Esophagus squamous epithelium (tissue), 5 donors: ENCODE measurements around the gene EDEM2. TPM values are rescaled to one million over a fixed set of nuclear protein-coding genes. Genes with fewer than 3 reads are reported as not detected.
"Not testable (repeated sequence)": the region's sequence is repeated elsewhere in the genome, so short reads cannot be mapped to it uniquely, and the experiment has no call there.

ENCODE experiments used
- DNase-seq: peaks from one replicate; lab custom pipeline; 2025; lab: John Stamatoyannopoulos, UW
- H3K27ac ChIP-seq, 4 donors: fragments of 200-600 bp; sonication (generic); one replicate each; pipeline ENCODE4 v1.5.1; 2016 to 2019; ENCODE audit warnings: mild to moderate bottlenecking in 1 of 4
- H3K27me3 ChIP-seq, 4 donors: fragments of 200-600 bp; sonication (generic); 1 replicate in 3 of 4; 2 replicates in 1 of 4; pipeline versions ENCODE4 v1.5.1 to v1.6.0; 2017 to 2021; ENCODE audit warnings: antibody characterized with exemption in 1 of 4
- H3K36me3 ChIP-seq, 3 donors: fragments of 200-600 bp; sonication (generic); one replicate each; pipeline ENCODE4 v1.5.1; 2016 to 2019
- H3K4me1 ChIP-seq, 3 donors: fragments of 200-600 bp; sonication (generic); one replicate each; pipeline ENCODE4 v1.5.1; 2017 to 2019
- H3K4me3 ChIP-seq, 4 donors: fragments of 200-600 bp; sonication (generic); 1 replicate in 3 of 4; 2 replicates in 1 of 4; pipeline ENCODE4 v1.5.1; 2016 to 2019; ENCODE audit warnings: mild to moderate bottlenecking in 2 of 4, moderate library complexity in 1 of 4
- H3K9me3 ChIP-seq, 3 donors: fragments of 200-600 bp; sonication (generic); one replicate each; pipeline ENCODE4 v1.5.1; 2016 to 2019
- CTCF ChIP-seq, 6 experiments: fragments of 450-650 bp in 4 of 6; fragments of 200-600 bp in 2 of 6; sonication (generic) in 2 of 6; IDR thresholded peaks; one replicate each; pipeline ENCODE4 v1.5.1; 2016 to 2019; ENCODE audit warnings: antibody characterized with exemption in 6 of 6, mild to moderate bottlenecking in 4 of 6, moderate library complexity in 4 of 6
- POLR2A ChIP-seq, 4 donors: fragments of 450-650 bp; IDR thresholded peaks; one replicate each; pipeline ENCODE4 v1.6.1; 2017; ENCODE audit warnings: antibody characterized with exemption in 4 of 4, mild to moderate bottlenecking in 4 of 4, moderate library complexity in 3 of 4
- WGBS, 2 donors: methylation state at CpG; one replicate each; pipeline ENCODE4 v1.1.5; 2018; 5-methylcytosine and 5-hydroxymethylcytosine counted together
- intact Hi-C: fragments of 100-400 bp; cut with DNase I; formaldehyde crosslinking; loops from one replicate; pipeline ENCODE4 v1.15.0; 2022
- total RNA-seq, 4 donors: library from RNA; depleted of rRNA; stranded (reverse); fragments of >200 nt; gene quantifications; one replicate each; pipeline ENCODE4 v1.1.0, GENCODE V29; 2016
- donor health status: DM: yes; HTN: yes; CAD: no.

The EDEM2 gene
- 10 to 100 TPM; 12.5 to 17.5 (median 14.6) TPM for total RNA-seq

- Histone ChIP-seq H3K27ac (peak within 1 kb of the TSS; percentile 84 to 91 (median 90)), H3K4me3 (peak within 1 kb of the TSS; percentile 62 to 75 (median 72)), H3K27me3 (no peaks in the 10 kb centered on the region), H3K36me3 (peaks cover 0 to 28% (median 6%) of the 10 kb centered on the region in 3 donors), H3K9me3 (no peaks in the 10 kb centered on the region), H3K4me1 (peaks cover 8 to 43% (median 11%) of the 10 kb centered on the region in 3 donors)
- TF ChIP-seq CTCF (IDR thresholded peaks at IDR 0.05) (peak in 1 of 6 experiments; percentile 26), POLR2A (IDR thresholded peaks at IDR 0.05) (peak in 2 of 4 donors; percentile 51 to 67)
- intact Hi-C loops, result loop anchor here (5.0 kb wide), 1 partner anchor 60 kb away; no protein-coding TSS in a partner anchor
- DNase-seq, result peak; percentile 48
- WGBS, 2 donors, result 0% methylated on average over 20 to 26 of the region's 42 CpGs
Measured at GRCh38 chr20:35146920-35147574, at the start of gene EDEM2. Gene EDEM2 (minus strand): TSS chr20:35147336. CDS start chr20:35147258, 78 bp downstream.

GRCh38 chr20:35196313-35196712 lies 49.2 kb upstream of the EDEM2 start:
- Histone ChIP-seq H3K9me3 (peaks cover 0 to 31% (median 15%) of the 10 kb centered on the region in 3 donors), H3K4me1 (peaks cover 0 to 20% (median 0%) of the 10 kb centered on the region in 3 donors), H3K27ac (no peak overlapping the region), H3K36me3 (peaks cover 0 to 2% (median 0%) of the 10 kb centered on the region in 3 donors), H3K4me3 (no peak overlapping the region), H3K27me3 (no peaks in the 10 kb centered on the region)
- TF ChIP-seq POLR2A (IDR thresholded peaks at IDR 0.05), result no peak
- no peak for TF ChIP-seq CTCF (IDR thresholded peaks at IDR 0.05)
- intact Hi-C loops, result no loop called here
- DNase-seq, result no peak

GRCh38 chr20:35193031-35193791 lies 46.1 kb upstream of the EDEM2 start:
- Histone ChIP-seq H3K4me1 (peaks cover 0 to 11% (median 0%) of the 10 kb centered on the region in 3 donors), H3K9me3 (peaks cover 0 to 17% (median 12%) of the 10 kb centered on the region in 3 donors)
- intact Hi-C loops, H3K4me3 ChIP-seq, H3K36me3 ChIP-seq, DNase-seq, H3K27ac ChIP-seq, H3K27me3 ChIP-seq: not testable (repeated sequence)
- 80 to 94% methylated on average over 8 to 9 of the region's 9 CpGs for WGBS, 2 donors

- intact Hi-C loops, result no loop called here
- Histone ChIP-seq H3K9me3 (peaks cover 0 to 16% (median 12%) of the 10 kb centered on the region in 3 donors), H3K27me3 (no peaks in the 10 kb centered on the region), H3K36me3 (no peaks in the 10 kb centered on the region), H3K27ac (no peak overlapping the region), H3K4me1 (peaks cover 0 to 14% (median 0%) of the 10 kb centered on the region in 3 donors), H3K4me3 (no peak overlapping the region)
- WGBS, 2 donors, result 34 to 54% methylated on average over 9 of the region's 9 CpGs
- no peak for DNase-seq
- TF ChIP-seq CTCF (IDR thresholded peaks at IDR 0.05), result no peak
- no peak for TF ChIP-seq POLR2A (IDR thresholded peaks at IDR 0.05)
Measured at GRCh38 chr20:35192118-35192872, 45.2 kb upstream of the EDEM2 start.

GRCh38 chr20:35191419-35192117 lies 44.4 kb upstream of the EDEM2 start:
- Histone ChIP-seq H3K4me1 (peaks cover 0 to 14% (median 0%) of the 10 kb centered on the region in 3 donors), H3K4me3 (no peak overlapping the region), H3K9me3 (peaks cover 0 to 9% (median 9%) of the 10 kb centered on the region in 3 donors), H3K27ac (no peak overlapping the region), H3K27me3 (no peaks in the 10 kb centered on the region), H3K36me3 (no peaks in the 10 kb centered on the region)
- TF ChIP-seq POLR2A (IDR thresholded peaks at IDR 0.05) (no peak), CTCF (IDR thresholded peaks at IDR 0.05) (no peak)
- WGBS, 2 donors, result 83 to 85% methylated on average over 5 of the region's 5 CpGs
- DNase-seq, result no peak
- intact Hi-C loops, result no loop called here
